Raji (cell line): Measurements from ENCODE around the gene TRABD2A.

Experiments used
- POLR2A ChIP-seq: IDR thresholded peaks from 2 replicates; pipeline ENCODE4 v1.6.1; 2011; ENCODE audit warnings: low read depth, low read length, control low read depth; ENCODE audit not compliant: insufficient read depth

Gene TRABD2A

GRCh38 chr2:84792856-84793522 is 87.9 kb downstream of the TRABD2A start:
- TF ChIP-seq POLR2A: no peak

- TF ChIP-seq POLR2A: no peak
These were observed 92.4 kb downstream of the TRABD2A start for GRCh38 chr2:84788498-84788897.

GRCh38 chr2:84788027-84788426 is 92.9 kb downstream of the TRABD2A start:
- TF ChIP-seq POLR2A: no peak

GRCh38 chr2:84786601-84787000 is 94.3 kb downstream of the TRABD2A start:
- TF ChIP-seq POLR2A: no peak

- TF ChIP-seq POLR2A: no peak
These were observed 94.9 kb downstream of the TRABD2A start for GRCh38 chr2:84785950-84786349.

- TF ChIP-seq POLR2A: no peak
These were observed 98.0 kb downstream of the TRABD2A start for GRCh38 chr2:84782717-84783442.

GRCh38 chr2:84781942-84782716 is 98.8 kb downstream of the TRABD2A start:
- TF ChIP-seq POLR2A: no peak

GRCh38 chr2:84779781-84780180 is 101.1 kb downstream of the TRABD2A start:
- no peak for TF ChIP-seq POLR2A

- TF ChIP-seq POLR2A: no peak
These were observed 101.8 kb downstream of the TRABD2A start for GRCh38 chr2:84778911-84779690.

- no peak for TF ChIP-seq POLR2A
These were observed 104.9 kb downstream of the TRABD2A start for GRCh38 chr2:84776011-84776410.
